ENCODE data around the gene RUVBL2.
A peak's percentile ranks its signal among the peaks of the same experiment; 100 is the strongest.
"Not testable (repeated sequence)": the region's sequence is repeated elsewhere in the genome, so short reads cannot be mapped to it uniquely, and the experiment has no call there.

The RUVBL2 gene

GRCh38 chr19:49018388-49019241, 24.9 kb downstream of the RUVBL2 start:
- peak; percentile 48 for DNase-seq (ENCODE audit: low read depth)

GRCh38 chr19:49019242-49019932, 25.7 kb downstream of the RUVBL2 start:
- peak; percentile 81 for DNase-seq (ENCODE audit: low read depth)

DNA sequence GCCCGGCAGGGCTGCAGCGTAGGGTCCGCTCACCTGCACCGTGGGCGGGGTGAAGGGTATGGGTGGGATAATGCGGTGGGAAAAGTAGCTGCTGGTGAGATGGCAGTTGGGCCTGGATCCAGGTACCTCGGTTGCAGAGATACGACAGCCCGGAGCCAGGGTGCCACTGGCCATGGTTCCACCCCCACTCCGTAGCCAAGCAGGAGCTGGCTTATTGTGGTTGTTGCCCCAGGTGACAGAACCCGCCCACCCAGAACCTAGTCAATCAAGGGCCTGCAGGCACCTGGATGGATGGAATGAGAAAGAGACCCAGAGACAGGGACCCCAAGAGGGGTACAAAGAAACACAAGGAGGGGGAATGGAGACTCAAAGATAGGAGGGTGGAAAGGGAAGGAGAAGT, 26.7 kb downstream of the RUVBL2 start:
- DNase-seq (ENCODE audit: low read depth) = no peak

DNA sequence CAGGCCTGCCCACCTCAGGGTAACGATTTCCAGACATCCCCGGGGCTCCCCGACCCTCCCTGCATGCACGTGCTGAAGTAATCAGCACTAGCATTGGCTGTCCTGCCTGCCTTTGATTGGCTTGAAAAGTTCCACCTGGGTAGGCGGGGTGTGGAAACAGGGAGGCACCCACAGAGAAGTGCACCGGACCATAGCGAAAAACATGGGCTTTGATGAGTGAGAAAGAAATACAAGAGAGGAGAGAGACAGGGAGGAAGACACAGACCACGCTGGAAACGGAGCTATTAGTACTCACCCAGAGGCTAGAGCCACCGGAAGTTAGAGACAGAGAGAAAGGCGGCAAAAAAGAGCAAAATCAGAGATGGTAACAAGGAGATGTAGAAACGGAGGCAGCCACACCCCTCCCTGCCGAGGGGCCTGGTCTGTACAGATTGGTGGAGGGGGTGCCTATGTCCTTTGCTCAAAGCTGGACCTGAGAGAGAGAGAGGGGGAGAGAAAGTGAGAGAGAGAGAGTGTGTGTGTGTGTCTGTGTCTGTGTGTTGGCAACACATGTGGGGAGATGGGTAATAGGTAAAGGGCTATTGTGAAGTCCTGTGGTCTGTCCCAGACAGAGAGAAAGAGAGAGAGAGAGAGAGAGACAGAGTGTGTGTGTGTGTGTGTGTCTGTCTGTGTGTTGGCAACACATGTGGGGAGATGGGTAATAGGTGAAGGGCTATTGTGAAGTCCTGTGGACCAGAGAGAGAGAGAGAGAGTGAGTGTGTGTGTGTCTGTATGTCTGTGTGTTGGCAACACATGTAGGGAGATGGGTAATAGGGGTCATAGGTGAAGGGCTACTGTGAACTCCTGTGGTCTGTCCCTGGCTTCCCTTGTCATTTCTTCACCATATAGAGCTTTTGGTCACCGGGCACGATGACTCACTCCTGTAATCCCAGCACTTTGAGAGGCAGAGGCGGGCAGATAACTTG, 27.5 kb downstream of the RUVBL2 start:
- DNase-seq (ENCODE audit: low read depth) = peak; percentile 63

- DNase-seq (ENCODE audit: low read depth) = no peak
Measured at GRCh38 chr19:49022116-49022515, 28.4 kb downstream of the RUVBL2 start.

DNA sequence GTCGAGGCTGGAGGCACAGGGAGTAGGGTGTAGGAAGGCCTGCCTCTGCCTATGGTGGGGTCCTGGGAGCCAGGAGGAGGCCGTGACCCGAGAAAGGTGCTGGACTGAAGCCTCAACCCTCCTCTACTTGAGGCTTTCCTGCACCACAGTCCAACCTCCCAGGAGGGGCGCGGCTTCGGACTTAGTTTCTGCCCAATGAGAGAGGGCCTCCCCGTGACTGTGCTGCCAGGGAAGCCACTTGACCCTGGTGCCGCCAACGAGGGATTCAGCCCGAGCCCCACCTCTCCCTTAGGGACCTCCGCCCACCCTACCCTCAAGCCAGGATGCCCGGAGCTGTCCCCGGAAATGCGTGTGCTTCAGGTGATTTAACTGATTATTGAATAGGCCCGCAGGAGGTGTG, 30.5 kb downstream of the RUVBL2 start, which contains the start of gene CGB3:
Gene CGB3, minus strand, starts transcription at position 101 of the 400 bp plus-strand sequence. CDS start 362 bp downstream, outside the sequence.
- DNase-seq (ENCODE audit: low read depth) = not testable (repeated sequence)

- not testable (repeated sequence) for DNase-seq (ENCODE audit: low read depth)
Measured at GRCh38 chr19:49025088-49025487, 31.4 kb downstream of the RUVBL2 start.

GRCh38 chr19:49025599-49025998, 31.9 kb downstream of the RUVBL2 start:
- DNase-seq (ENCODE audit: low read depth) = peak; percentile 50

- DNase-seq (ENCODE audit: low read depth) = not testable (repeated sequence)
Measured at GRCh38 chr19:49028686-49029085, 35.0 kb downstream of the RUVBL2 start.

DNA sequence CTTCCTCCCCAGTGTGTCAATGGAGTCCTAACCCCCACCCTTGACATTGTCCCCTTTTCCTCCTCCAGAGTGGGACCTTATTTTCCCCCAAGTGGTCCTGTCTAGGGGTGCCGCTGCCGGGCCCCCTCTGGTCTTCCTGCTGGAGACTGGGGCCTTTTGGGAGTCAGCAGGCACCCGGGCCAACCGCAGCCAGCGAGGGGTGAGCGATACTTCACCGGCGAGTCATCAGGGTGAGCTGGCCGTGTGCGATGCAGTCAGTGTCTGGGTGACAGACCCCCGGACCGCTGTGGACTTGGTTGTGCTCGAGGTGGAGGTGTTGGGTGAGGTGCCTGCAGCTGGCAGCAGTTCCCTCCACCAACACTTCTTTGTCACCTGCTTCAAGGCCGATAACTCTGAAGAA, 36.1 kb downstream of the RUVBL2 start:
- peak; percentile 72 for DNase-seq (ENCODE audit: low read depth)

DNA sequence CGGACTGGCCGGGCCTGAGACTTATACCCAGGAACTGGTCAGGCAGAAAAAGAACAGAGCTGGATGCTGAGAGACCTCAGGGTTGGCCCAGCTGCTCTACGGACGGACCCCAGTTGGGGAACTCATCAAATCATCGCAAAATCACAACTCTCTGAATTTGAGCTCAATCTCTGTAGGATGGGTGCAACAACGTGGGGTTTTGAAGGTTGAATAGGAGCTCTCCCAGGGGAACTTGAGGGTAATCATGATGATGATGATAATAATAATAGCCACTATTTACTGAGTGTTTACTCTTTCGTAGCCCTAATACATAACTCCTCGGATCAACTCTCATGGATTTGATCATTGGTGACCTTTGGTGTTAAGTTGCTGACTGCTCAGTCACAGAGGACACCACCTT, 36.6 kb downstream of the RUVBL2 start:
- not testable (repeated sequence) for DNase-seq (ENCODE audit: low read depth)

DNA sequence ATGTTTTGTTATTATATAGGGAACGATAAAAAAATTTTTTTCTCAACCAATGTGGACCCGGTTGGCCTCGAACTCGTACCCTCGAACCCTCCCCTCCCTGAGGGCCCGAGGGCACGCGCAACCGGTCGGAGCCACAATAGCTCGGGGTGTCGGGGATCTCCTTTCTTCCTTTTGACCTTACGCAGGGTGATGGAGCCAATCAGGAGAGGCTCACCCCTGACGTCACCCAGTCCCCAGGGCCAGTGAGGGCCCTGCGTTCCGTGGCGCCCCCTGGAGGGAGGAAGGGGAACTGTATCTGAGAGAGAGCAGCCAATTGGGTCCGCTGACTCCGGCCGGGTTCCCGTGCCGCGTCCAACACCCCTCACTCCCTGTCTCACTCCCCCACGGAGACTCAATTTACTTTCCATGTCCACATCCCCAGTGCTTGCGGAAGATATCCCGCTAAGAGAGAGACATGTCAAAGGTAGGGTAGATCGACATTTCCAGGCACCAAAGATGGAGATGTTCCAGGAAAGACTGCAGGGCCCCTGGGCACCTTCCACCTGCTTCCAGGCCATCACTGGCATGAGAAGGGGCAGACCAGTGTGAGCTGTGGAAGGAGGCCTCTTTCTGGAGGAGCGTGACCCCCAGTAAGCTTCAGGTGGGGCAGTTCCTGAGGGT, 38.1 kb downstream of the RUVBL2 start, which contains the start of gene CGB2:
Gene CGB2, plus strand, starts transcription at position 249 of the 660 bp plus-strand sequence. Its CDS starts 206 bp downstream, at position 455.
- not testable (repeated sequence) for DNase-seq (ENCODE audit: low read depth)

DNA sequence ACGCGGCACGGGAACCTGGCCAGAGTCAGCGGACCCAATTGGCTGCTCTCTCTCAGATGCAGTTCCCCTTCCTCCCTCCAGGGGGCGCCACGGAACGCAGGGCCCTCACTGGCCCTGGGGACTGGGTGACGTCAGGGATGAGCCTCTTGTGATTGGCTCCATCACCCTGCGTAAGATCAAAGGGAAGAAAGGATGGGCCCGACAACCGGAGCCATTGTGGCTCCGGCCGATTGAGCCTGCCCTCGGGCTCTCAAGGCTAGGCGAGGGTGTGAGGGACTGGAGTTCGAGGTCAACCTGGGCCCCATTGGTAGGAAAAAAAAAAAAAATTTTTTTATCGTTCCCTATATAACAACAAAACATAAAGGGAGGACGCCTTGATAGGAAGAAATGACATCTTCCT, 43.1 kb downstream of the RUVBL2 start, which contains the start of gene CGB1:
Gene CGB1, minus strand, starts transcription at position 81 of the 400 bp plus-strand sequence. CDS start 184 bp downstream, outside the sequence.
- DNase-seq (ENCODE audit: low read depth) = peak; percentile 37

DNA sequence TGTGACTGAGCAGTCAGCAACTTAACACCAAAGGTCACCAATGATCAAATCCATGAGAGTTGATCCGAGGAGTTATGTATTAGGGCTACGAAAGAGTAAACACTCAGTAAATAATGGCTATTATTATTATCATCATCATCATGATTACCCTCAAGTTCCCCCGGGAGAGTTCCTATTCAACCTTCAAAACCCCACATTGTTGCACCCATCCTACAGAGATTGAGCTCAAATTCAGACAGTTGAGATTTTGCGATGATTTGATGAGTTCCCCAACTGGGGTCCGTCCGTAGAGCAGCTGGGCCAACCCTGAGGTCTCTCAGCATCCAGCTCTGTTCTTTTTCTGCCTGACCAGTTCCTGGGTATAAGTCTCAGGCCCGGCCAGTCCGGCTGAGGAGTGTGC, 44.4 kb downstream of the RUVBL2 start:
- not testable (repeated sequence) for DNase-seq (ENCODE audit: low read depth)

- peak; percentile 93 for DNase-seq (ENCODE audit: low read depth)
Measured at GRCh38 chr19:49038557-49039276, 45.0 kb downstream of the RUVBL2 start.

DNA sequence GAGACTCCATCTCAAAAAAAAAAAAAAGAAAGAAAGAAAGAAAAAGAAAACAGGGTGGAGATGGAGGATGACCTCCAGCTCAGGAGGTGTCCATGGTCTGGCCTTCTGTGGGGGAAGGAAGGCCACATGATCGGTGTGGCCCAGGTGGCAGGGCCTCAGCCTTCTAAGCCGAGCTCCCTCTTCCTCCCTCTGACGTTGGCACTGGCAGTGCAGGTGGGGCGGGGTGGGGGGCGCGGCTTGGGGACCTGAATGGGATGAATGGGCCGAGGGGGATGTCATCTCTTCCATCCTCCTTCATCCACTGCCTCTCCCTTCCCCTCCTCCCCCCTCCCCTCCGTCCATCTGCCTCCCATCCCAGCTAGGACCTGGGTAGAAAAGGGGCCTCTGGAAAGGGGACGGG, 46.0 kb downstream of the RUVBL2 start:
- not testable (repeated sequence) for DNase-seq (ENCODE audit: low read depth)

DNA sequence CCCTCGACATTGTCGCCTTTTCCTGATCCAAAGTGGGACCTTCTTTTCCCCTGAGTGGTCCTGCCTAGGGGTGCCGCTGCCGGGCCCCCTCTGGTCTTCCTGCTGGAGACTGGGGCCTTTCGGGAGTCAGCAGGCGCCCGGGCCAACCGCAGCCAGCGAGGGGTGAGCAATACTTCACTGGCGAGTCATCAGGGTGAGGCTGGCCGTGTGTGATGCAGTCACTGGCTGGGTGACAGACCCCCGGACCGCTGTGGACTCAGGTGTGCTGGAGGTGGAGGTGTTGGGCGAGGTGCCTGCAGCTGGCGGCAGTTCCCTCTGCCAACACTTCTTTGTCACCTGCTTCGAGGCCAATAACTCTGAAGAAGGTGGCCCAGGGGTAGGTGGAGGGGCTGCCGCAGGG, 48.5 kb downstream of the RUVBL2 start:
- peak; percentile 80 for DNase-seq (ENCODE audit: low read depth)

DNA sequence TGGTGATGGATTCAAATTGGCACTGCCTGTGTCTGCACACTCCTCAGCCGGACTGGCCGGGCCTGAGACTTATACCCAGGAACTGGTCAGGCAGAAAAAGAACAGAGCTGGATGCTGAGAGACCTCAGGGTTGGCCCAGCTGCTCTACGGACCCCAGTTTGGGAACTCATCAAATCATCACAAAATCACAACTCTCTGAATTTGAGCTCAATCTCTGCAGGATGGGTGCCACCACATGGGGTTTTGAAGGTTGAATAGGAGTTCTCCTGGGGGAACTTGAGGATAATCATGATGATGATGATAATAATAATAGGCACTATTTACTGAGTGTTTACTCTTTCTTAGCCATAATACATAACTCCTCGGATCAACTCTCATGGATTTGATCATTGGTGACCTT, 49.0 kb downstream of the RUVBL2 start:
- not testable (repeated sequence) for DNase-seq (ENCODE audit: low read depth)

GRCh38 chr19:49043548-49043947, 49.9 kb downstream of the RUVBL2 start, which contains the start of gene CGB5:
CGB5 (plus strand) TSS chr19:49043848; CDS start chr19:49044210, 362 bp downstream.
- DNase-seq (ENCODE audit: low read depth) = not testable (repeated sequence)

DNA sequence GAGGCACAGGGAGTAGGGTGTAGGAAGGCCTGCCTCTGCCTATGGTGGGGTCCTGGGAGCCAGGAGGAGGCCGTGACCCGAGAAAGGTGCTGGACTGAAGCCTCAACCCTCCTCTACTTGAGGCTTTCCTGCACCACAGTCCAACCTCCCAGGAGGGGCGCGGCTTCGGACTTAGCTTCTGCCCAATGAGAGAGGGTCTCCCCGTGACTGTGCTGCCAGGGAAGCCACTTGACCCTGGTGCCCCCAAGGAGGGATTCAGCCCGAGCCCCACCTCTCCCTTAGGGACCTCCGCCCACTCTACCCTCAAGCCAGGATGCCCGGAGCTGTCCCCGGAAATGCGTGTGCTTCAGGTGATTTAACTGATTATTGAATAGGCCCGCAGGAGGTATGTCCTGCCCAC, 55.3 kb downstream of the RUVBL2 start, which contains the start of gene CGB8:
Gene CGB8, minus strand, starts transcription at position 101 of the 400 bp plus-strand sequence. CDS start 372 bp downstream, outside the sequence.
- DNase-seq (ENCODE audit: low read depth) = not testable (repeated sequence)

Measured in ELR (cell line).